ENCODE results near the gene DHDH. TPM values are rescaled to one million over a fixed set of nuclear protein-coding genes. Genes with fewer than 3 reads are reported as not detected.
A peak's percentile ranks its signal among the peaks of the same experiment; 100 is the strongest.
"Not testable (repeated sequence)": the region's sequence is repeated elsewhere in the genome, so short reads cannot be mapped to it uniquely, and the experiment has no call there.

The DHDH gene
- not detected in 2 replicates for total RNA-seq (2014; rRNA removed; shearing (Covaris generic))

GRCh38 chr19:48933382-48933932, at the start of gene DHDH:
Gene DHDH (plus strand): TSS chr19:48933699. CDS start chr19:48933722, 23 bp downstream.
- DNase-seq (ENCODE audit: low read depth): peak; percentile 79

DNA sequence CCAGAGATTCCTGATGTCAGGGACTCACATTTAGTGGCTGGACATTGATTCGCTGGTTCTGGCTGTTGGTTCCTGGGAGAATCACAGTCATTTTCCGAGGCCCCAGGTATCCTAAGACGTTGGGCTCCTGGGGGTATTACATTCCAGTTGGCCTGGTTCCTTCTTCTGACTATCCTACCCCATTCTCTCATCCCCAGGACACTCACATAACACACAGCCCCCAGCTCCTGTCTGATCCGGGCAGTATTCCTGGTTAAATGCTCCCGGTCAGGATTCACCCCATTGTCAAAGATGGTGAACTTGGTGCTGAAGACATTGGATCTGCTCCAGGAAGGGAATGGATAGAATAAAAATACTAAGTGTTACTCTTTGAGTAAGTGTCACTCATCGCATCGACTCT, 49.8 kb upstream of the DHDH start:
- DNase-seq (ENCODE audit: low read depth): no peak

DNA sequence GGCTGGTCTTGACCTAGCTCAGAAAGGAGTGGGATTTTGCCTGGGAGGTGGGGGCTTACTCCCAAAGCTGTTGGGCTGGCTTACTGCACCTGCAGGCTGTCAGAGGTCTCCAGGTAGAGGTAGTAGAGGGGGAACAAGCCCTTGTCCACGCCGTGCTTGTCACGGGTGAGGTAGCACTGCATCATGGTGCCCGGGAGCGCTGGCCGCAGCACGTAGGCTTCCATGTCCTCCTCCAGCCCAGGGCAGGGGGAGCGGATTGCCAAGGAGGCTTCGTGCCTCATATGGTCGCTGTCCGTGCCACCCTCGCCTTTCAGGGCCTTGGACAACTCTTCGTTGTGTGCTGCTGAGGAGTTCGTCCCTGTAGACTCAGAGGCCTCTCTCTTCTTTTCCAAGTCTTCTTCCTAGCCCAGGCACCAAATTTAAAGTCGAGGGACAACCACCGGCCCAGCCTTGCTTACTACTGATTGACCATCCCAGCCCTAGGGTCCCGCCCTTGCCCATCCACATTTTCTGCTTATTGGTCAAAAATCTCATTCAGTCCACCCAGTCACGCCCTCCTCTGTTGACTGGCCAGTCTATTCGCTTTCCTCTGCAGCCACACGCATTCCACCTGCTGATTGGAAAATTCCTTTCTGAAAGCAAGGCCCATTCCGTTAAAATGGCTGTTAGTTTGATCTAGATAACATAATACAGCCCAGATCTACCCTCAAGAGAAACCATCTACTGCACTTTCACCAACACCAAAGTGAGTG, 45.5 kb upstream of the DHDH start:
- DNase-seq (ENCODE audit: low read depth): no peak

DNA sequence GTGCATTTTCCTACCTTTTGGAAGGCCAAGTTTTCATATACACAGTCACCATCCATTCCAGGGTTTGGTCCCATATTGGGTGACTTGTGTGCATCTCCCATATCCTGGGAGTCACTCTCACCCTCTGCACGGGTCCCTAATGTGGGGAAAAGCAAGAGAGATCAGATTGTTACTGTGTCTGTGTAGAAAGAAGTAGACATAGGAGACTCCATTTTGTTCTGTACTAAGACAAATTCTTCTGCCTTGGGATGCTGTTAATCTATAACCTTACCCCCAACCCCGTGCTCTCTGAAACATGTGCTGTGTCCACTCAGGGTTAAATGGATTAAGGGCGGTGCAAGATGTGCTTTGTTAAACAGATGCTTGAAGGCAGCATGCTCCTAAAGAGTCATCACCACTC, 44.0 kb upstream of the DHDH start:
- not testable (repeated sequence) for DNase-seq (ENCODE audit: low read depth)

DNA sequence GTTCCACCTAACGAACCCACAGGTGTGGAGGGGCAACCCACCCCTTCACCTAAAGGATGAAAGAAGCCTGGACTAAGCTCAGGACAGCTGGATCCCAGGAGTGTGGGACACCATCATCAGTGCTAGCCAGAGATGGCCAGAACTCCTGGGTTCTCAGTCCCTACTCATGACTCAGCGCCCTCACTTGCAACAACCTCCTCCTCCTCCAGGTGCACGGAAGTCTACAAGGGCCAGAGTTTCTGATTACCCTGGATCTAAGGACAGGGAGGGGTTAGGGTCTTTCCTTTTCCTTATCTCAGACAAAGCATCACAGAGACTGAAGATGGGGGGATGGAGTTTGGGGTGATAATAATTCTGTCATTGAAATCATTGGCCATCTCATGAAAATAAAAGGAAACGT, 42.9 kb upstream of the DHDH start:
- DNase-seq (ENCODE audit: low read depth): no peak

GRCh38 chr19:48895226-48895625, 38.3 kb upstream of the DHDH start:
- no peak for DNase-seq (ENCODE audit: low read depth)

GRCh38 chr19:48896191-48896720, 37.2 kb upstream of the DHDH start:
- DNase-seq (ENCODE audit: low read depth): no peak

DNA sequence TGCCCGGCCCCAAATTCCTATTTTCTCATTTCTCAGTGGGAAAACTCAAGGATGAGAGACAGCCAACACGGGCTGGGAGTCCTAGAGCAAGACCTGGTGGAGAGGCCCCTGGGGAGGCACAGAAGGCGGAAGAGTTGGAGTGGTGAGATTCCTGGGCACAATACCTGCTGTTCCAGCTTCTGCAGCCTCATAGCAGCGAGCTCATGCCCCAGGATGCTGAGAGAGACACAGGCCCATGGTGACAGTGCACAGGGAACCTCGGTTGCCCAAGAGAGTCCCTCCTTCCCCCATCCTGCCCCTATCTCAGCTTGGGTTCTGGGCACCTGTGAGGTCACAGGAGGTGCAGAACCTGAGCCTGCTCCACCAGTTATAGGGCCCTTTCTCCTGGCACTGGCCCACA, 36.3 kb upstream of the DHDH start:
- DNase-seq (ENCODE audit: low read depth): no peak

- DNase-seq (ENCODE audit: low read depth): not testable (repeated sequence)
Measured at GRCh38 chr19:48899386-48899749, 34.1 kb upstream of the DHDH start.

DNA sequence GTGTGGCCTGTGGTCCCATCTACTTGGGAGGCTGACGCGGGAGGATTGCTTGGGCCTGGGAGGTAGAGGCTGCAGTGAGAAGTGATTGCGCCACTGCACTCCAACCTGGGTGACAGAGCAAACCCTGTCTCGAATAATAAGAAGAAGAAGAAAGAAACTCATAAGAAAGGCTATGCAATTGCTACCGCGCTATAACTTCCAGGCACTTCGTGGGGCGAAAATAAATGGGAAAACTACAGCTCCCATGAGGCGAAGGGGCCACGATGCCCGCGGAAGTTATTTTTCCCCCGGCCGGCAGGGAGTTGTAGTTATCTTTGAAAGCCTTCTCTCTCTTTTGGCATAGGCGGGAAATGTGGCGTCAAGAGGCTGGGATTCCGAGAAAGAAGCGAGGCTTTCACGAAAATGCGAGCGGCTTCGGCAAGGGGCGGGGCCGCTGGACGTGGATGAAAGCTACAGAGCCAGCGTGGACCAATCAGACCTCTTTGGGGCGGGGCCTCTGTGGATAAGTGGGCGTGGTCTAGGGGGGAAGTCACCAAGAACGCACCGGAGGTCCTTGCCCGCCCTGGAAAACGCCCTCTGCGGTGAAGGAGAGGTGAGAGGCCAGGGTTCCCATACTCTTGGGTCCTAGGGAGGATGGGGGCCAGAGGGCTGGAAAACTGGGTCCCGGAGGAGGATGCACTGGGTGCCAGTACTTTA, 33.6 kb upstream of the DHDH start, which contains the start of gene NUCB1:
Gene NUCB1 (plus strand): TSS at position 532 of the 696 bp plus-strand sequence. CDS start 485 bp downstream, outside the sequence.
- DNase-seq (ENCODE audit: low read depth): peak; percentile 99

DNA sequence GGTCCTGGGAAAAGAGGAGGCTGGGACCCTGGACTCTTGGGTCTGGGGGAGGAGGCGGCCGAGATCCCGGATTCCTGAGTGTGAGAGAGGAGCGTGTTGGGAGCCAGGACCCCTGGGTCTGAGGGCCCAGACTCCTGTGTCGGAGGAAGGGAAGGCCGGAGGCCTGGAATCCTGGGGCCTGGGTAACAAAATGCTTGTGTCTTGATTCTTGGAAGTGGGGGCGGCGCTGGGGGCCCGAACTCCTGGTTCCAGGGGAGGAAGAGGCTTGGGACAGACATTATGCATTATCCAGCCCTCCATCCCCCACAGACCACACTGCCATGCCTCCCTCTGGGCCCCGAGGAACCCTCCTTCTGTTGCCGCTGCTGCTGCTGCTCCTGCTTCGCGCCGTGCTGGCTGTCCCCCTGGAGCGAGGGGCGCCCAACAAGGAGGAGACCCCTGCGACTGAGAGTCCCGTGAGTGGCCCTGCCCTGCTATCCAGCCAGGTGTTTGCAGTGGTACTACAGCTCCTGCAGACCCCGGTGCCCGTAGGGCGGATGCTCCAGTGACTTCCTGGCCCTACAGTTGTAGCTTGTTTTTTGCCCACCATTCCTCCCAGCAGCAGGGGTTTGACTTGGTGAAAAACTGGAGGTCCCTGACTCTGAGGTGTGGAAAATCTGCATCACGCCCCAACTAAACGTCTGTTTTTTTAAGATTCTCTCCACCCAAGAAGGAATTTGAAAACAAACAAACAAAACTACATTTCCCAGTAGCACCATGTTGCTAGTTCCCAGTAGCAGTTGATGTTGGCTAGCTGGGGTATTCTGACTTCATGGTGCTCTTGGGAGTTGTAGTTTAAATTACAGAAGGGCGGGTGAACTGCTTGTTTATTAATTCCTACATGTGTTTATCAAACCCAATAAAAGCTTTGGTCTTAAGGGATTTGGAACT, 32.8 kb upstream of the DHDH start:
- no peak for DNase-seq (ENCODE audit: low read depth)

DNA sequence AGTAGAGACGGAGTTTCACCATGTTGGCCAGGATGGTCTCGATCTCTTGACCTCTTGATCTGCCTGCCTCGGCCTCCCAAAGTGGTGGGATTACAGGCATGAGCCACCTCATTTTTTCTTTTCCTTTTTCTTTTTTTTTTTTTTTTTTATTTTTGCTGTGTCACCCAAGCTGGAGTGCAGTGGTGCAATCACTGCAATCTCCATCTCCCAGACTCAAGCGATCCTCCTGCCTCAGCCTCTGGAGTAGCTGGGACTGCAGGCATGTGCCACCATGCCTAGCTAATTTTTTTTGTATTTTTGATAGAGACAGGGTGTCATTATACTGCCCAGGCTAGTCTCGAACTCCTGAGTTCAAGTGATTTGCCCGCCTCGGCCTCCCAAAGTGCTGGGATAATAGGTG, 31.2 kb upstream of the DHDH start:
- not testable (repeated sequence) for DNase-seq (ENCODE audit: low read depth)

GRCh38 chr19:48903788-48904187, 29.7 kb upstream of the DHDH start:
- DNase-seq (ENCODE audit: low read depth): not testable (repeated sequence)

GRCh38 chr19:48905664-48906063, 27.8 kb upstream of the DHDH start:
- DNase-seq (ENCODE audit: low read depth): no peak

GRCh38 chr19:48906324-48906723, 27.2 kb upstream of the DHDH start:
- no peak for DNase-seq (ENCODE audit: low read depth)

DNA sequence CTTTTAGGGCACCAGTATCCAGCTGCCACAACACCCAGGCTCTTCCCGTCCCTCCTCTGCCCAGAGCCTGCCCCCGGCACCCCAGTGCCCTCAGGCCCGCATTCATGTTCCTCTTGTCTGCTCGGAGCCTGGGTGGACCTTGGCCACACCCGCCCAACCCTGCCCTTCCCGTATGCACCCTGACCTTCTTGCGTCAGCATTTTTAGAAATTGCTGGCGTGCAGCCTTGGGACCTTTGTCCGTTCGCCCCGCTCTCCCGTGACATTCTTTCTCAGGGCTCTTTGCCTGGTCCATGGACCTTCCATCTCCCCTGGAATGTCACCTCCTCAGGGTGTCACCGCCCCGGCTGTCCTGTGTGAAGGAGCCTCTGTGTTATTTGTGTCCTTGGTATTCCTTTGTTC, 25.8 kb upstream of the DHDH start:
- no peak for DNase-seq (ENCODE audit: low read depth)

DNA sequence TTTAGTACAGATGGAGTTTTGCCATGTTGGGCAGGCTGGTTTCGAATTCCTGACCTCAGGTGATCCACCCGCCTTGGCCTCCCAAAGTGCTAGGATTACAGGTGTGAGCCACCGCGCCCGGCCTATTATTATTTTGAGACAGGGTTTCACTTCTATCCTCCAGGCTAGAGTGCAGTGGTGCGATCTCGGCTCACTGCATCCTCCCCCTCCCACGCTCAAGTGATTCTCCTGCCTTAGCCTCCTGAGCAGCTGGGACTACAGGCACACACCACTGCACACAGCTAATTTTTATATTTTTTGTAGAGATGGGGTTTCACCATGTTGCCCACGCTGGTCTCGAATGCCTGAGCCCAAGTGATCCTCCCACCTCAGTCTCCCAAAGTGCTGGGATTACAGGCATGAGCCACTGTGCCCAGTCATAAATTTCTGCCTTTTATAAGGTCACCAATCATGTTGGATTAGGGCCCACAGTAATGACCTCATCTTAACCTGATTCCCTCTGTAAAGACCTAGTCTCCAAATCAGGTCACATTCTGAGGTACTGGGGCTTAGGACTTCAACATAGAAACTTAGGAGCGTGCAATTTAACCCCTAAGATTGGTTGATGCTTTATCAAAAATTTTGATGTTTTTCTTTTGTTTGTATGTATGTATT, 23.9 kb upstream of the DHDH start:
- DNase-seq (ENCODE audit: low read depth): not testable (repeated sequence)

DNA sequence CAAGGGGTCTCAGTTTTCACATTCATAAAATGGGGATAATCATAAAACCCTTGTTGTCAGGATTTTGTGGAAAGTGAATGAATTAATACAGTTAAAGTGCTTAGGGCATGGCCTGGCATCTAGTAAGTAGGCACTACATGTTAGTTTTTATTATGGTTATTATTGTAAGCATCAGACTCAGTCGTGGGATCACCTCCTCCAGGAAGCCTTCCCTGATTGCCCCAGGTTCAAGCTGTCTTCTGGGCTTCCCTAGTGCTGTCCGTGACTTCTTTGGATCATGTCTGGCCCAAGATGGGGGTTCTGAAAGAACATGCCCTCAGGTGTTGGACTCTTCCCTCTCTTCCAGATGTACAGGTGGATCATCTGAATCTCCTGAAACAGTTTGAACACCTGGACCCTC, 22.7 kb upstream of the DHDH start:
- no peak for DNase-seq (ENCODE audit: low read depth)

DNA sequence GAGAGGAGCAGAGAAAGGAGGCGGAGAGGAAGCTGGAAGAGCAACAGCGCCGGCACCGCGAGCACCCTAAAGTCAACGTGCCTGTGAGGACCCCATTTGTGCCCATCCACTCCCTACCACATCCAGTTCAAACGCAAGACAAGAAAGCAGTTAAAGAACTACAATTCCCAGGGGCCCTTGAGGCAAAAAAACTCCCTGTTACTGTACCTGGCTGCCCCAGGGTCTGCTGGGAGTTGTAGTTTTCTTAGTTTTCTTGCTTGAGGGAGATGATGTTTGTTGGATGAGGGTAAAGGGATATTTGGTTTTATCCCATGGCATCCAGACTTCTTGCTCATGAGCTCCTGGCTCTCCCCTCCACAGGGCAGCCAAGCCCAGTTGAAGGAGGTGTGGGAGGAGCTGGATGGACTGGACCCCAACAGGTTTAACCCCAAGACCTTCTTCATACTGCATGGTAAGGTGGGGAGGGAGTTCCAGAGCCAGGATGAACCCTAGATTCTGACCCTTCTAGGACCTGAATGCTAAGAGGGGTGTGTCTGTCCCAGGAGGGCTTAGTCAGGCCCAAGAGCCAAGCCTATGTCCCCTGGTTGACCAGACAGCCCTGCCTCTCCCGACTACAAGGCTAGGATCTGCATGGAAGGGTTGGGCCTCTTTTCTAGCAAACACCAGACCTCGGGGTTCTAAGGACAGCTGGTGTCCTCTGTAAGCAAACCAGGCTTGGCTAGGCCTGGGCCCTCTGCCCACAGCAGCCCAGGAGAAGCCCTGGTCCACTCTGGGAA, 20.2 kb upstream of the DHDH start:
- DNase-seq (ENCODE audit: low read depth): no peak

DNA sequence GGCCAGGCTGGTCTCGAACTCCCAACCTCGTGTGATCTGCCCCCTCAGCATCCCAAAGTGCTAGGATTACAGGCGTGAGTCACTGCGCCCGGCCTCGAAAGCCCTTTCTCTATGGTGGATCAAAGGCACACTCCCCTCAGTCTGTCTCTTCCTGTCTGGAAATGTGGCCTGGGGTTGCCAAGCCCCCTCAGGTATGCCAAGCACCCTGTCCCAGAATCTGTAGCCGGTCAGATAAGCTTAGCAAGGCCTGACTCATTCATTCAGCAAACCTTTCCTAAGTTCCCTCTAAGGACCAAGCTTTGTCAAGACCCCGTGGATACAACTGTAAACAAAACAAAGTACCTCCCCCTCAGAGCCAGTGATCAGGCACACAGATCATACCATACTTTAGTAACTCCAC, 19.3 kb upstream of the DHDH start:
- DNase-seq (ENCODE audit: low read depth): no peak

All from Daoy (cell line).